Measurements from ENCODE around the gene DPYSL5.

Gene DPYSL5

GRCh38 chr2:26969077-26969844 is 121.3 kb downstream of the DPYSL5 start:
- DNase-seq, result no peak

DNA sequence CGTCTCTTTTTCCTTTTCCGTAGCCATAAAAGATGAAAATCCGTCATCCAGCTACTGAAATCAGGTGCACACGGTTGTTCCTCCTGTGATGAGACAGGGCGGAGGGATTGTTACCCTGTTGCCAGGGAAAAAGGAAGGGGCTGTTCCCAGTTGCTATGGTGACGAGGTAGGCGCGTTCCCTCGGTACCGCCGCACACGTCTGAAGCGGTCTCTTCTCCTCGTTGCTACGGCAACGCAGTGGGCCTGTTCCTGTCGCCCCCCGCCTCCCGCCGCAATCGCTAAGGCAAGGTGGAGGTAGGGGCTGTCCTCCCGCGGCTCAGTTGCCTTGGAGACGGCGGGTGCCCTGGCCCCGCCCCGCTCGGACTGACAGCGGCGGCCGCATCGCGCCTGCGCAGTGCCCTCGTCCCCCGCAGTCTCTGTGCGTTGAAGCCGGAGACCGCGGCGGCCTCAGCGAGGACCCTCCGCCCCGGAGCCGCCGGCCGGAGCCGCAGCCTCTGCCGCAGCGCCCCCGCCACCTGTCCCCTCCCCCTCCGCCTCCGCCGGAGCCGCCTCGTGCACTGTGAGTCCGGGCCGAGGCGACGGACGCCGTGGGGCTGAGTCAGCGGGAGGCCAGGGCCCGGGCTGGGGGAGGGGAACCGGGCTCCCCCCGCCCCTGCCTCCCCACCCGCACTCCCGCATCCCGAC is 122.5 kb downstream of the DPYSL5 start, which contains the start of gene MAPRE3:
MAPRE3 (plus strand) TSS at position 394 of the 684 bp plus-strand sequence. CDS start 51,582 bp downstream, outside the sequence.
- DNase-seq, result peak; percentile 82

GRCh38 chr2:26970928-26971627 is 123.1 kb downstream of the DPYSL5 start:
- peak; percentile 8 for DNase-seq

DNA sequence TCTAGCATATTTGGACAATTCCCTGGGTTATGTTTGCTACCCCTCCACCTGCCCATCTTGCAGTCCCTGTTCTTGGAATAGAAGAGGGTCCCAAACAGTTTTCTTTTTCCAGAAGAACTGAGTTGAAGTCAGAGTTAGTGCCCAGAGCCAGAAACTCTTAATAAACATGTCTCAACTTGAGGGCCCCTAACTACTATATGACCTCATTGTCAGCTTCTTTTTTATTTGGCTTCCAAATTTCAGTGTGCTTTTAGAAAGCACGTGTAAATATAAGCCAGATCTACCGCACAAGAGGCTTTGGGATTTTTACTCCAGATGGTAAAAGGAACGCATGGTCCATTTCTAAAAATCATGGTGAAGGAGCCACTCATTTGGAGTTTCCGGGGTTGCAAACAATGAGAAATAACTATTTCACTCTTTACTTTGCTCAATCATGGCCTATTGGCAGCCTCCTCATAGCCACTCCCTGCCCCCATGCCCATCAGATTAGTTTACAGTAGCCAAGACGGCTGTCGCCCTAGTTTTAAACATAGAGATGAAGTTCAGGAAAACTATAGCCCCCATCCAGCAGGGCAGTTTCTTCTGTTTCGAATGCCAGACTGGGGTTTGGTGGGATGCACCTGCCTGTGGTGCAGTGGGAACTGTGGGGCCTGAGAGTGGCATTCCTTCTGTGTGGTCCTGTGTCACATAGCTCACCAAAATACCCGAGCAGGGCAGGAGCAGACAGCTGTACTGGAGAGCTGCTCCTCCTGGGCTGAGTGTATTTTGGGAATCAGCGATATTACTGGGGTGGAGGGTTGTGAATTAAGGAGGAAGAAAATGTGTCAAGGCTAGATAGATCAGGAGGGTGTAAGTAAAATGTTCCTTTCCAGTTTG is 124.2 kb downstream of the DPYSL5 start:
- DNase-seq, result no peak

GRCh38 chr2:26974352-26974751 is 126.4 kb downstream of the DPYSL5 start:
- DNase-seq, result no peak

- DNase-seq, result no peak
These were observed 127.2 kb downstream of the DPYSL5 start for GRCh38 chr2:26975102-26975501.

DNA sequence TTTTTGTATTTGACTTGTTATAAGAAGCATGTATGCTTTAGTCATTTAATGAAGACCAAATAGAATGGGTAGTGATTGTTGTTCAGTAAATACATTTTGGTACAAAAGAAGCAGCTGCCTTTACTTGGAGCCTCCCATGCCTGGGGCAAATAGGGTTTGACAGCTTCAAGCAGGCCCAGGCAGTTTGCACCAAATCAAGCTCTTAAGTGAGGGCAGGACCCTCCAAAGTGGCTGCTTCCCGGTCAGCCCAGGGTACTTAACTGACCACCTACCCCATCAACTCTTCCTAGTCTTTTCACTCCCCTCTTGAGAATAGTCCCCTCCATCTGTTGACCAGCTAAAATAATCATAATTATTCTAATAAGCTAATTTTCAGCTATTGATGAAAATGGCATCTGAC is 127.7 kb downstream of the DPYSL5 start:
- DNase-seq, result no peak

DNA sequence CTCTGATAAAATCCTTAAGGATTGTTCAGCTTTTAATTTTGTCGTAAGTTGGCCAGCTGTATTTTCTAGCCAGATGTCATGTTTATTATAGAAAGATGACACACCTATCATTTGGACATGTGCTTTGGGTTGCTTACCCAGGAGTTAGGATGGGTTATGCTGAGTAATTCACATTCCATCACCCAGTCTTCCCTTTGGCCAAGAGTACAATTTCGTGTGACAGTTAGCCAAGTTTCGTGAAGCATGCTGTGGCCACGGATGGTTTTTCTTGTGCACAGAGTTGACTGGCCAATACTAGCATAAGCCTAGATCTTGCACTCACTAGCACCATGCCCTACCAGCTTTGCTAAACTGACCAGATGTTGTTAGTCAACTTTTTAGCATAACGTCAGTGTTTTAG is 128.3 kb downstream of the DPYSL5 start:
- no peak for DNase-seq

DNA sequence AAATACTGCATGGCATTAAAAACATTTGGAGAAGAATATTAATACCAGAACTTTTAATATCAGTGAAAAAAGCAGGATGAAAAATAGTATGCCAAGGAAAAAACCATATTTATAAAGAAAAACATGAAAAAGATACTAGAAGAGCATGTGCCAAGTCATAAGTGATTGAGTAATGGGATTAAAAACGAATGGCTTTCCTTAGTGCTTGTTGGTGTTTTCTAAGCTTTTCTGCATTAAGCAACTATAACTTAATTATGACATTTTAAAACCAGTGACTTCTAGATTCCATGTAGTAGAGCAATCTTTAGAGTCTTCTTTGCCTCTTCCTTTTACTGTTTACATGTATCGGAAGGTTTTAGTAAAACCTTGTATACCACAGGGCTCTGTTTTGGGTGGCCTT is 129.1 kb downstream of the DPYSL5 start:
- no peak for DNase-seq

DNA sequence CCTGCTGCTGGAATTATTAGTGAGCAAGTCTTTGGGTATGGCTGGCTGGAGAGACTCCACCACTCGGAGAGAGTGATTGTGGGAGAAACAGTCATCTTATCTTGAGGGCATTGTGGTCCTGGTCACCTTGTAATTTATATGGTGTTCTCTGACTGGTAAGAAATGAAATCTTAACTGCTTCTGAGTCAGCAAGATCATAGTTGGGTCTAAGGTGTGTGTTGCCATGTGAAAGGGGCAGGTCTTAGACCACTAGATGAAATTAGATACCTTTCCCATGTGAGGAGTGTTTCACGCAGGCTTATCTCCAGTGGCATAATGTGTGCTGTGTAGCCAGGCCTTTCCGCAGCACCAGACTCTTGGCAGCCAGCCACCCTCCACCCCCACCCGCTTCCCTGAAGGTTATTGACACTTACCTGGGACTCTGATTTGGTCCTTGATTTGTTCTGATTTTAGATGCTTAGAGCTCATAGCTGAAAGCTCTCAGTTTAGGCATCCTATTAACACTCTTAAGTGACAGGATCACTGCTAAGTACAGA is 130.2 kb downstream of the DPYSL5 start:
- no peak for DNase-seq

- DNase-seq, result no peak
These were observed 131.8 kb downstream of the DPYSL5 start for GRCh38 chr2:26979741-26980140.

- no peak for DNase-seq
These were observed 133.0 kb downstream of the DPYSL5 start for GRCh38 chr2:26980971-26981370.

GRCh38 chr2:26982102-26982742 is 134.3 kb downstream of the DPYSL5 start:
- peak; percentile 7 for DNase-seq

DNA sequence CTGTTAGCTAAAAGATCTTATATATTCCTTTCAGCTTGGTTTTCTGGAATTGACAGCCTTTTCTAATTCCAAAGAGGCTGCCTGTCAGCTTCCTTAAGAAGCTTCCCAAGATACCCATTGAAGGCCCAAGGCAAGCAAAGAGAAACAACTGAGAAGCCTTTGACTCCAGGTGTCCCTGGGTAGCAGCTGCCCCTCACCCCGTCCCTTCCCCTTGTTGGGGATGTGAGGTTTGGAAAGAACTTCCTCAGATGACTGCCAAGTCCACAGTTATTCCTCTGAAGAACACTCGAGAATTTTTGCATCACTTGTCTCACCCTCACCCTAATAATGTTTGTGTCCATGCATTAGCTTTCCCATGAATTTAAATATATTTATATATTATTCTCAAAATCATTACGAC is 135.8 kb downstream of the DPYSL5 start:
- no peak for DNase-seq

DNA sequence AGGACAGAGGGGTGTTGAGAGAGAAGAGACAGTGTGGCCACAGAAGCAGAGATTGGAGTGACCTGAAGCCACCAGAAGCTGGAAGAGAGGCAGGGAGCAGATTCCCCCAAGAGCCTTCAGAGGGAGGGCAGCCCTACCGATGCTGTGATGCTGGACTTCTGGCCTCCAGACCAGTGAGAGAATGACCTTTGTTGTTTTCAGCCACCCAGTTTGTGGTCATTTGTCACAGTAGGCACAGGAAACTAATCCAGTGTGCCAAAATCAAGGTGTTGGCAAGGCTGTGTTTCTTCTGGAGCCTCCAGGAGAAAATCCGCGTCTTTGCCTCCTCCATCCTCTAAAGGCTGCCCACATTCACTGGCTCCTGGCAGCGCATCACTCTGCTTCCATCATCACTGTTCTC is 137.9 kb downstream of the DPYSL5 start:
- no peak for DNase-seq

DNA sequence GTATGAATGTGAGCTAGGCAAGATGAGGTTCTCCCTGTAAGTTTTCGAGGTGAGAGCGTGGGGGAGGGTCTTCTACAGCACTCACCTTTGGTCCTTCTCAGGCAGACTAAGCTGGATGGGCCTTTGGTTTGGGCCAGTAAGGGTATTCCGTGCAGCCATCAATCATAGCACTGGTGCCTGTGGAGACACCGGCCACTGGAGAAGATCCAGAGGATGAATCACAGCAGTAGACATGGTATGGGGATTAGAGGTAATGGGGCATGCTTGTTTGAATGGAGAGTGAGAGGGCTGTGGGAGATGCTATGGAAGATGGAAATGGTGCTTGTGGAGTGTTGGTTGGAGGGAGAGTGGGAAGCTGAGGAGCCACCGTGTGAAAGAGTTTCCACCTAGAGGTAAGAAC is 138.6 kb downstream of the DPYSL5 start:
- DNase-seq, result no peak

- DNase-seq, result no peak
These were observed 140.3 kb downstream of the DPYSL5 start for GRCh38 chr2:26988058-26988860.

- DNase-seq, result no peak
These were observed 141.2 kb downstream of the DPYSL5 start for GRCh38 chr2:26989156-26989555.

- DNase-seq, result no peak
These were observed 143.8 kb downstream of the DPYSL5 start for GRCh38 chr2:26991717-26992116.

DNA sequence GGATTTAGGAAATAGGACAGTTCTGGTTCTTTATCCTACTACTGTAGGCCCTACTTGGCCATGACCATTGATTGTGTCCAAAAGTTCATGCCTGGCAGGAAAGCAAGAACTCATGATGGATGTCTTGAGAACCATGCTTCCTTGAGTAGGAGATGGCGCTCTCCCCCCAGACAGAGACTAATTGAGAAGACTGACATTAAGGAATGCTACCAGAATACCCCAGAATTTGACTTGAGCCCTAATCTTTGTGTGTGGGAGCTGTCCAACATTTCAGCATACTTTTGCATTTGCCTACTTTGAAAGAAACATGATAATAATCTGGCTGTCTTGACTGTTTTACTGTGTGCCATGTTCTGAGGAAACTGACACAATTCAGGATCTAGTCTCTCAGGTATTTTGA is 145.8 kb downstream of the DPYSL5 start:
- no peak for DNase-seq

- DNase-seq, result no peak
These were observed 147.1 kb downstream of the DPYSL5 start for GRCh38 chr2:26994983-26995382.
